ENCODE results near the gene PLCH1. TPM values are rescaled to one million over a fixed set of nuclear protein-coding genes. Genes with fewer than 3 reads are reported as not detected.

Gene PLCH1
- total RNA-seq, 1 experiment from 2014 or later: 8.9 TPM

DNA sequence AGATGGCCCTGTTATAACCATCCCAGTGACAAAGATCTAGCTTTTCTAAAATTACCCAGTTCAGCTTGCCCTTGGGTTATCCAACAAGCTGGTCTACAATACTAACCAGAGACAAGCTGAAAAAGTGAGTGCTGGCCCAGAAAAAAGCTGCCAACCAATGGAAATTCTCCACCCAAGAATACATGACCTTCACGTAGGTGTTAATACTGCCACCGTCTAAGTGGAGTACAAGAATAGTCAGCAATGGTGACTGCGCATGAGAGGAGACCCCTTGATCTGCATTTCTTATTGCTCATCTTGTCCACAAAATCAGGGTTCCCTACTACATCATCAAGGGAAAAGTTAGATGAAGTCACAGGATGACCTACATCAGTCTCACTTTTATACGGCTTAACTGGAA is 15.8 kb upstream of the PLCH1 start:
- POLR2A ChIA-PET: no interaction called here
- CTCF ChIA-PET: no interaction called here
- peaks cover 4% of the 10 kb centered on the region for H3K36me3 Mint-ChIP-seq
- TF ChIP-seq NR2C2 (CRISPR knock-in tag; IDR thresholded peaks at IDR 0.05) (no peak), KAT7 (CRISPR knock-in tag; IDR thresholded peaks at IDR 0.05; ENCODE audit: borderline replicate concordance) (no peak), PRRX2 (CRISPR knock-in tag; IDR thresholded peaks at IDR 0.05) (no peak)
- TF ChIP-seq, protein P1, sequence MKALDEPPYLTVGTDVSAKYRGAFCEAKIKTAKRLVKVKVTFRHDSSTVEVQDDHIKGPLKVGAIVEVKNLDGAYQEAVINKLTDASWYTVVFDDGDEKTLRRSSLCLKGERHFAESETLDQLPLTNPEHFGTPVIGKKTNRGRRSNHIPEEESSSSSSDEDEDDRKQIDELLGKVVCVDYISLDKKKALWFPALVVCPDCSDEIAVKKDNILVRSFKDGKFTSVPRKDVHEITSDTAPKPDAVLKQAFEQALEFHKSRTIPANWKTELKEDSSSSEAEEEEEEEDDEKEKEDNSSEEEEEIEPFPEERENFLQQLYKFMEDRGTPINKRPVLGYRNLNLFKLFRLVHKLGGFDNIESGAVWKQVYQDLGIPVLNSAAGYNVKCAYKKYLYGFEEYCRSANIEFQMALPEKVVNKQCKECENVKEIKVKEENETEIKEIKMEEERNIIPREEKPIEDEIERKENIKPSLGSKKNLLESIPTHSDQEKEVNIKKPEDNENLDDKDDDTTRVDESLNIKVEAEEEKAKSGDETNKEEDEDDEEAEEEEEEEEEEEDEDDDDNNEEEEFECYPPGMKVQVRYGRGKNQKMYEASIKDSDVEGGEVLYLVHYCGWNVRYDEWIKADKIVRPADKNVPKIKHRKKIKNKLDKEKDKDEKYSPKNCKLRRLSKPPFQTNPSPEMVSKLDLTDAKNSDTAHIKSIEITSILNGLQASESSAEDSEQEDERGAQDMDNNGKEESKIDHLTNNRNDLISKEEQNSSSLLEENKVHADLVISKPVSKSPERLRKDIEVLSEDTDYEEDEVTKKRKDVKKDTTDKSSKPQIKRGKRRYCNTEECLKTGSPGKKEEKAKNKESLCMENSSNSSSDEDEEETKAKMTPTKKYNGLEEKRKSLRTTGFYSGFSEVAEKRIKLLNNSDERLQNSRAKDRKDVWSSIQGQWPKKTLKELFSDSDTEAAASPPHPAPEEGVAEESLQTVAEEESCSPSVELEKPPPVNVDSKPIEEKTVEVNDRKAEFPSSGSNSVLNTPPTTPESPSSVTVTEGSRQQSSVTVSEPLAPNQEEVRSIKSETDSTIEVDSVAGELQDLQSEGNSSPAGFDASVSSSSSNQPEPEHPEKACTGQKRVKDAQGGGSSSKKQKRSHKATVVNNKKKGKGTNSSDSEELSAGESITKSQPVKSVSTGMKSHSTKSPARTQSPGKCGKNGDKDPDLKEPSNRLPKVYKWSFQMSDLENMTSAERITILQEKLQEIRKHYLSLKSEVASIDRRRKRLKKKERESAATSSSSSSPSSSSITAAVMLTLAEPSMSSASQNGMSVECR (CRISPR knock-in tag; IDR thresholded peaks at IDR 0.05; ENCODE audit: borderline replicate concordance): no peak
- TF ChIP-seq, protein P2, sequence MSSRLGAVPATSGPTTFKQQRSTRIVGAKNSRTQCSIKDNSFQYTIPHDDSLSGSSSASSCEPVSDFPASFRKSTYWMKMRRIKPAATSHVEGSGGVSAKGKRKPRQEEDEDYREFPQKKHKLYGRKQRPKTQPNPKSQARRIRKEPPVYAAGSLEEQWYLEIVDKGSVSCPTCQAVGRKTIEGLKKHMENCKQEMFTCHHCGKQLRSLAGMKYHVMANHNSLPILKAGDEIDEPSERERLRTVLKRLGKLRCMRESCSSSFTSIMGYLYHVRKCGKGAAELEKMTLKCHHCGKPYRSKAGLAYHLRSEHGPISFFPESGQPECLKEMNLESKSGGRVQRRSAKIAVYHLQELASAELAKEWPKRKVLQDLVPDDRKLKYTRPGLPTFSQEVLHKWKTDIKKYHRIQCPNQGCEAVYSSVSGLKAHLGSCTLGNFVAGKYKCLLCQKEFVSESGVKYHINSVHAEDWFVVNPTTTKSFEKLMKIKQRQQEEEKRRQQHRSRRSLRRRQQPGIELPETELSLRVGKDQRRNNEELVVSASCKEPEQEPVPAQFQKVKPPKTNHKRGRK (CRISPR knock-in tag; IDR thresholded peaks at IDR 0.05; ENCODE audit: borderline replicate concordance): no peak
- no peak for ATAC-seq
- no peak overlapping the region; the same call in 1 of the 2 replicates for H3K27ac Mint-ChIP-seq
- H3K4me3 Mint-ChIP-seq: no peak overlapping the region
- no peak for DNase-seq (ENCODE audit: low spot score)
- H3K9me3 Mint-ChIP-seq: no peaks in the 10 kb centered on the region
- peaks cover 5% of the 10 kb centered on the region for H3K4me1 Mint-ChIP-seq
- H3K27me3 Mint-ChIP-seq (ENCODE audit: low read depth): no peaks in the 10 kb centered on the region

DNA sequence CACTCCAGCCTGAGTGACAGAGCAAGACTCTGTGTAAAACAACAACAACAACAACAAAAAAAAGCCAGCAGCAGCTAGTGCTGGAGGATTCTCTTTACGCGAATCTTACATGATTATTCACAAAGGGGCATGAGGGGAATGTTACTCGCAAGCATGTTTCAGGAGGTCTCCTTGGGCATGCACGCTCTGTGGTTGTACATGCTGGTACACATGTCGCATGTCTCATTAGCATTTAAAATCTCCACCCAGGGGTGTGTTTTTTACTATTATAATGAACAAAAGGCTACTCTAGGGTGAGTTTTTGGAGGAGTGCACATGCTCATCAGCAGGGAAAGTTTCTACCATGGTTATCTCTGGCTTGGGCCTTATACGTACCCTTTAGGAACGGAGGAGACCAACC is 12.7 kb upstream of the PLCH1 start:
- H3K9me3 Mint-ChIP-seq: no peaks in the 10 kb centered on the region
- DNase-seq (ENCODE audit: low spot score) (no peak), ATAC-seq (no peak)
- TF ChIP-seq, protein P3, sequence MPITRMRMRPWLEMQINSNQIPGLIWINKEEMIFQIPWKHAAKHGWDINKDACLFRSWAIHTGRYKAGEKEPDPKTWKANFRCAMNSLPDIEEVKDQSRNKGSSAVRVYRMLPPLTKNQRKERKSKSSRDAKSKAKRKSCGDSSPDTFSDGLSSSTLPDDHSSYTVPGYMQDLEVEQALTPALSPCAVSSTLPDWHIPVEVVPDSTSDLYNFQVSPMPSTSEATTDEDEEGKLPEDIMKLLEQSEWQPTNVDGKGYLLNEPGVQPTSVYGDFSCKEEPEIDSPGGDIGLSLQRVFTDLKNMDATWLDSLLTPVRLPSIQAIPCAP (CRISPR knock-in tag; IDR thresholded peaks at IDR 0.05): no peak
- TF ChIP-seq, protein P4, sequence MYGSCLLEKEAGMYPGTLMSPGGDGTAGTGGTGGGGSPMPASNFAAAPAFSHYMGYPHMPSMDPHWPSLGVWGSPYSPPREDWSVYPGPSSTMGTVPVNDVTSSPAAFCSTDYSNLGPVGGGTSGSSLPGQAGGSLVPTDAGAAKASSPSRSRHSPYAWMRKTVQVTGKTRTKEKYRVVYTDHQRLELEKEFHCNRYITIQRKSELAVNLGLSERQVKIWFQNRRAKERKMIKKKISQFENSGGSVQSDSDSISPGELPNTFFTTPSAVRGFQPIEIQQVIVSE (CRISPR knock-in tag; IDR thresholded peaks at IDR 0.05; ENCODE audit: borderline replicate concordance): no peak
- TF ChIP-seq ELF4 (CRISPR knock-in tag; IDR thresholded peaks at IDR 0.05; ENCODE audit: low read depth): no peak
- no peak for TF ChIP-seq TEAD1 (CRISPR knock-in tag; IDR thresholded peaks at IDR 0.05)
- no peak for TF ChIP-seq HMGA2 (CRISPR knock-in tag; IDR thresholded peaks at IDR 0.05)
- TF ChIP-seq, protein P5, sequence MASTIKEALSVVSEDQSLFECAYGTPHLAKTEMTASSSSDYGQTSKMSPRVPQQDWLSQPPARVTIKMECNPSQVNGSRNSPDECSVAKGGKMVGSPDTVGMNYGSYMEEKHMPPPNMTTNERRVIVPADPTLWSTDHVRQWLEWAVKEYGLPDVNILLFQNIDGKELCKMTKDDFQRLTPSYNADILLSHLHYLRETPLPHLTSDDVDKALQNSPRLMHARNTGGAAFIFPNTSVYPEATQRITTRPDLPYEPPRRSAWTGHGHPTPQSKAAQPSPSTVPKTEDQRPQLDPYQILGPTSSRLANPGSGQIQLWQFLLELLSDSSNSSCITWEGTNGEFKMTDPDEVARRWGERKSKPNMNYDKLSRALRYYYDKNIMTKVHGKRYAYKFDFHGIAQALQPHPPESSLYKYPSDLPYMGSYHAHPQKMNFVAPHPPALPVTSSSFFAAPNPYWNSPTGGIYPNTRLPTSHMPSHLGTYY (CRISPR knock-in tag; IDR thresholded peaks at IDR 0.05): no peak
- TF ChIP-seq, protein P6, sequence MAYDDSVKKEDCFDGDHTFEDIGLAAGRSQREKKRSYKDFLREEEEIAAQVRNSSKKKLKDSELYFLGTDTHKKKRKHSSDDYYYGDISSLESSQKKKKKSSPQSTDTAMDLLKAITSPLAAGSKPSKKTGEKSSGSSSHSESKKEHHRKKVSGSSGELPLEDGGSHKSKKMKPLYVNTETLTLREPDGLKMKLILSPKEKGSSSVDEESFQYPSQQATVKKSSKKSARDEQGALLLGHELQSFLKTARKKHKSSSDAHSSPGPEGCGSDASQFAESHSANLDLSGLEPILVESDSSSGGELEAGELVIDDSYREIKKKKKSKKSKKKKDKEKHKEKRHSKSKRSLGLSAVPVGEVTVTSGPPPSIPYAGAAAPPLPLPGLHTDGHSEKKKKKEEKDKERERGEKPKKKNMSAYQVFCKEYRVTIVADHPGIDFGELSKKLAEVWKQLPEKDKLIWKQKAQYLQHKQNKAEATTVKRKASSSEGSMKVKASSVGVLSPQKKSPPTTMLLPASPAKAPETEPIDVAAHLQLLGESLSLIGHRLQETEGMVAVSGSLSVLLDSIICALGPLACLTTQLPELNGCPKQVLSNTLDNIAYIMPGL (CRISPR knock-in tag; IDR thresholded peaks at IDR 0.05): no peak
- no peak for TF ChIP-seq ZBTB21 (CRISPR knock-in tag; IDR thresholded peaks at IDR 0.05; ENCODE audit: borderline replicate concordance)
- TF ChIP-seq RORB (CRISPR knock-in tag; IDR thresholded peaks at IDR 0.05): no peak
- TF ChIP-seq JAZF1 (CRISPR knock-in tag; IDR thresholded peaks at IDR 0.05): no peak
- H3K36me3 Mint-ChIP-seq: no peaks in the 10 kb centered on the region
- ChIA-PET POLR2A (no interaction called here), CTCF (interaction anchor here (1.8 to 2.1 kb wide), 2 partner anchors 43 to 48 kb away, joined by 3 to 8 read pairs; partner anchors contain the start of gene C3orf33)
- no peak overlapping the region for H3K27ac Mint-ChIP-seq
- no peak overlapping the region for H3K4me3 Mint-ChIP-seq
- no peaks in the 10 kb centered on the region for H3K27me3 Mint-ChIP-seq (ENCODE audit: low read depth)
- peaks cover 4% of the 10 kb centered on the region for H3K4me1 Mint-ChIP-seq
